ENCODE data around the gene EMSY.
A peak's percentile ranks its signal among the peaks of the same experiment; 100 is the strongest.

The EMSY gene

GRCh38 chr11:76599041-76600013 is 154.5 kb downstream of the EMSY start:
- Histone ChIP-seq H3K79me1 (replicated peaks; ENCODE audit: low read length, poor library complexity, severe bottlenecking) (no peaks in the 10 kb centered on the region), H3K27ac (ENCODE audit: low read length, poor library complexity, severe bottlenecking) (peak overlapping the region; percentile 24), H3K4me1 (ENCODE audit: control insufficient read depth, insufficient read depth, low read depth, low read length) (peaks cover 17% of the 10 kb centered on the region), H3K4me3 (ENCODE audit: insufficient read depth in 1 of 2, low read depth in 1 of 2, low read length in 2 of 2) (no peak overlapping the region), H4K8ac (ENCODE audit: low read length) (peak overlapping the region; percentile 93), H3K18ac (ENCODE audit: low read depth in 1 of 2, low read length in 2 of 2) (peak overlapping the region; percentile 54 to 82), H2BK12ac (ENCODE audit: low read length in 2 of 2) (peak overlapping the region; percentile 59 to 92), H3K9me3 (ENCODE audit: control insufficient read depth, low read length) (no peaks in the 10 kb centered on the region), H3K9ac (ENCODE audit: low read length) (peak overlapping the region; percentile 22), H3K4ac (ENCODE audit: low read depth in 1 of 2, low read length in 2 of 2) (peak overlapping the region in 1 of 2 experiments; percentile 92), H2AFZ (ENCODE audit: low read depth, low read length) (peak overlapping the region; percentile 36), H2BK15ac (ENCODE audit: low read depth, poor library complexity, severe bottlenecking) (peak overlapping the region; percentile 26), H3K27me3 (ENCODE audit: control insufficient read depth in 1 of 2, insufficient read depth in 1 of 2, low read length in 2 of 2) (no peaks in the 10 kb centered on the region), H3K23ac (ENCODE audit: low read length in 2 of 2) (peak overlapping the region in 1 of 2 experiments; percentile 15), H4K91ac (ENCODE audit: low read length) (peak overlapping the region; percentile 82), H3K36me3 (ENCODE audit: control insufficient read depth in 1 of 2, insufficient read depth in 2 of 2, low read depth in 1 of 2, low read length in 2 of 2) (no peaks in the 10 kb centered on the region), H2BK5ac (ENCODE audit: low read depth, low read length, poor library complexity, severe bottlenecking) (peak overlapping the region; percentile 48), H2BK120ac (ENCODE audit: low read depth, low read length) (peak overlapping the region; percentile 36), H3K4me2 (ENCODE audit: low read length, poor library complexity, severe bottlenecking) (peak overlapping the region; percentile 35), H3K14ac (ENCODE audit: low read length in 2 of 2) (peak overlapping the region in 1 of 2 experiments; percentile 66), H2AK5ac (ENCODE audit: low read length, severe bottlenecking) (peak overlapping the region; percentile 76)
- WGBS, result 67% methylated on average over 18 of the region's 18 CpGs
- DNase-seq, result peak; percentile 84

GRCh38 chr11:76600124-76600655 is 155.4 kb downstream of the EMSY start:
- Histone ChIP-seq H3K27ac (ENCODE audit: low read length, poor library complexity, severe bottlenecking) (no peak overlapping the region), H3K4me3 (ENCODE audit: insufficient read depth in 1 of 2, low read depth in 1 of 2, low read length in 2 of 2) (no peak overlapping the region), H3K23ac (ENCODE audit: low read length in 2 of 2) (no peak overlapping the region), H2BK120ac (ENCODE audit: low read depth, low read length) (no peak overlapping the region), H3K4me2 (ENCODE audit: low read length, poor library complexity, severe bottlenecking) (no peak overlapping the region), H3K9me3 (ENCODE audit: control insufficient read depth, low read length) (no peaks in the 10 kb centered on the region), H2BK12ac (ENCODE audit: low read length in 2 of 2) (no peak overlapping the region), H3K14ac (ENCODE audit: low read length in 2 of 2) (peak overlapping the region in 1 of 2 experiments; percentile 67), H3K9ac (ENCODE audit: low read length) (no peak overlapping the region), H4K8ac (ENCODE audit: low read length) (peak overlapping the region; percentile 70), H2AK5ac (ENCODE audit: low read length, severe bottlenecking) (peak overlapping the region; percentile 39), H2BK5ac (ENCODE audit: low read depth, low read length, poor library complexity, severe bottlenecking) (no peak overlapping the region), H4K91ac (ENCODE audit: low read length) (no peak overlapping the region), H3K79me1 (replicated peaks; ENCODE audit: low read length, poor library complexity, severe bottlenecking) (no peaks in the 10 kb centered on the region), H3K4me1 (ENCODE audit: control insufficient read depth, insufficient read depth, low read depth, low read length) (peaks cover 17% of the 10 kb centered on the region), H3K27me3 (ENCODE audit: control insufficient read depth in 1 of 2, insufficient read depth in 1 of 2, low read length in 2 of 2) (no peaks in the 10 kb centered on the region), H3K4ac (ENCODE audit: low read depth in 1 of 2, low read length in 2 of 2) (no peak overlapping the region), H2AFZ (ENCODE audit: low read depth, low read length) (no peak overlapping the region), H3K36me3 (ENCODE audit: control insufficient read depth in 1 of 2, insufficient read depth in 2 of 2, low read depth in 1 of 2, low read length in 2 of 2) (no peaks in the 10 kb centered on the region), H3K18ac (ENCODE audit: low read depth in 1 of 2, low read length in 2 of 2) (no peak overlapping the region), H2BK15ac (ENCODE audit: low read depth, poor library complexity, severe bottlenecking) (peak overlapping the region; percentile 89)
- WGBS, result 94% methylated on average over 6 of the region's 10 CpGs
- DNase-seq, result no peak

- H2BK5ac ChIP-seq (ENCODE audit: low read depth, low read length, poor library complexity, severe bottlenecking), result no peak overlapping the region
These were observed 156.5 kb downstream of the EMSY start for GRCh38 chr11:76601272-76601671.

GRCh38 chr11:76601724-76602123 is 156.9 kb downstream of the EMSY start:
- H2BK12ac ChIP-seq (ENCODE audit: low read length in 2 of 2), result no peak overlapping the region
- no peaks in the 10 kb centered on the region for H3K36me3 ChIP-seq (ENCODE audit: control insufficient read depth in 1 of 2, insufficient read depth in 2 of 2, low read depth in 1 of 2, low read length in 2 of 2)
- H3K4me3 ChIP-seq (ENCODE audit: insufficient read depth in 1 of 2, low read depth in 1 of 2, low read length in 2 of 2), result no peak overlapping the region
- no peak overlapping the region for H3K27ac ChIP-seq (ENCODE audit: low read length, poor library complexity, severe bottlenecking)
- no peak overlapping the region for H3K4ac ChIP-seq (ENCODE audit: low read depth in 1 of 2, low read length in 2 of 2)
- H3K9me3 ChIP-seq (ENCODE audit: control insufficient read depth, low read length), result no peaks in the 10 kb centered on the region
- no peaks in the 10 kb centered on the region for H3K79me1 ChIP-seq (replicated peaks; ENCODE audit: low read length, poor library complexity, severe bottlenecking)
- H4K91ac ChIP-seq (ENCODE audit: low read length), result no peak overlapping the region
- H2BK5ac ChIP-seq (ENCODE audit: low read depth, low read length, poor library complexity, severe bottlenecking), result no peak overlapping the region
- H2BK120ac ChIP-seq (ENCODE audit: low read depth, low read length), result no peak overlapping the region
- peaks cover 17% of the 10 kb centered on the region for H3K4me1 ChIP-seq (ENCODE audit: control insufficient read depth, insufficient read depth, low read depth, low read length)
- H3K9ac ChIP-seq (ENCODE audit: low read length), result peak overlapping the region; percentile 51
- no peak overlapping the region for H3K4me2 ChIP-seq (ENCODE audit: low read length, poor library complexity, severe bottlenecking)
- H3K14ac ChIP-seq (ENCODE audit: low read length in 2 of 2), result no peak overlapping the region
- no peak overlapping the region for H3K18ac ChIP-seq (ENCODE audit: low read depth in 1 of 2, low read length in 2 of 2)
- WGBS, result 76% methylated on average over 3 of the region's 3 CpGs
- H2AK5ac ChIP-seq (ENCODE audit: low read length, severe bottlenecking), result no peak overlapping the region
- H3K23ac ChIP-seq (ENCODE audit: low read length in 2 of 2), result no peak overlapping the region
- no peak overlapping the region for H4K8ac ChIP-seq (ENCODE audit: low read length)
- no peak for DNase-seq
- no peaks in the 10 kb centered on the region for H3K27me3 ChIP-seq (ENCODE audit: control insufficient read depth in 1 of 2, insufficient read depth in 1 of 2, low read length in 2 of 2)
- H2AFZ ChIP-seq (ENCODE audit: low read depth, low read length), result no peak overlapping the region
- no peak overlapping the region for H2BK15ac ChIP-seq (ENCODE audit: low read depth, poor library complexity, severe bottlenecking)

More at GRCh38 chr11:76601272-76601671, 156.5 kb downstream of the EMSY start:
- Histone ChIP-seq H3K4me3 (ENCODE audit: insufficient read depth in 1 of 2, low read depth in 1 of 2, low read length in 2 of 2) (no peak overlapping the region), H3K4ac (ENCODE audit: low read depth in 1 of 2, low read length in 2 of 2) (no peak overlapping the region), H2AK5ac (ENCODE audit: low read length, severe bottlenecking) (peak overlapping the region; percentile 39), H3K14ac (ENCODE audit: low read length in 2 of 2) (no peak overlapping the region), H3K4me2 (ENCODE audit: low read length, poor library complexity, severe bottlenecking) (no peak overlapping the region), H3K27me3 (ENCODE audit: control insufficient read depth in 1 of 2, insufficient read depth in 1 of 2, low read length in 2 of 2) (no peaks in the 10 kb centered on the region), H3K9me3 (ENCODE audit: control insufficient read depth, low read length) (no peaks in the 10 kb centered on the region), H2BK12ac (ENCODE audit: low read length in 2 of 2) (no peak overlapping the region), H2AFZ (ENCODE audit: low read depth, low read length) (no peak overlapping the region), H4K91ac (ENCODE audit: low read length) (no peak overlapping the region), H2BK15ac (ENCODE audit: low read depth, poor library complexity, severe bottlenecking) (no peak overlapping the region), H3K79me1 (replicated peaks; ENCODE audit: low read length, poor library complexity, severe bottlenecking) (no peaks in the 10 kb centered on the region), H3K36me3 (ENCODE audit: control insufficient read depth in 1 of 2, insufficient read depth in 2 of 2, low read depth in 1 of 2, low read length in 2 of 2) (no peaks in the 10 kb centered on the region), H3K18ac (ENCODE audit: low read depth in 1 of 2, low read length in 2 of 2) (peak overlapping the region in 1 of 2 experiments; percentile 44), H3K27ac (ENCODE audit: low read length, poor library complexity, severe bottlenecking) (no peak overlapping the region), H3K9ac (ENCODE audit: low read length) (no peak overlapping the region), H4K8ac (ENCODE audit: low read length) (no peak overlapping the region), H3K23ac (ENCODE audit: low read length in 2 of 2) (no peak overlapping the region), H3K4me1 (ENCODE audit: control insufficient read depth, insufficient read depth, low read depth, low read length) (peaks cover 17% of the 10 kb centered on the region), H2BK120ac (ENCODE audit: low read depth, low read length) (no peak overlapping the region)
- DNase-seq, result no peak
- 94% methylated on average over 7 of the region's 7 CpGs for WGBS
